ENCODE results near the gene SYNCRIP.
A peak's percentile ranks its signal among the peaks of the same experiment; 100 is the strongest.
"Not testable (repeated sequence)": the region's sequence is repeated elsewhere in the genome, so short reads cannot be mapped to it uniquely, and the experiment has no call there.

SYNCRIP gene

GRCh38 chr6:85670573-85670972 is 27.9 kb upstream of the SYNCRIP start:
- DNase-seq (ENCODE audit: low read depth in 2 of 2) = no peak

- peak in 1 of 2 donors; percentile 33 for DNase-seq (ENCODE audit: low read depth in 2 of 2)
These were observed 27.1 kb upstream of the SYNCRIP start for GRCh38 chr6:85669735-85670194.

GRCh38 chr6:85662251-85662650 is 19.6 kb upstream of the SYNCRIP start:
- DNase-seq (ENCODE audit: low read depth in 2 of 2) = no peak

GRCh38 chr6:85660181-85660611 is 17.5 kb upstream of the SYNCRIP start:
- DNase-seq (ENCODE audit: low read depth in 2 of 2) = no peak

- DNase-seq (ENCODE audit: low read depth in 2 of 2) = no peak
These were observed 7.9 kb upstream of the SYNCRIP start for GRCh38 chr6:85650606-85651005.

DNA sequence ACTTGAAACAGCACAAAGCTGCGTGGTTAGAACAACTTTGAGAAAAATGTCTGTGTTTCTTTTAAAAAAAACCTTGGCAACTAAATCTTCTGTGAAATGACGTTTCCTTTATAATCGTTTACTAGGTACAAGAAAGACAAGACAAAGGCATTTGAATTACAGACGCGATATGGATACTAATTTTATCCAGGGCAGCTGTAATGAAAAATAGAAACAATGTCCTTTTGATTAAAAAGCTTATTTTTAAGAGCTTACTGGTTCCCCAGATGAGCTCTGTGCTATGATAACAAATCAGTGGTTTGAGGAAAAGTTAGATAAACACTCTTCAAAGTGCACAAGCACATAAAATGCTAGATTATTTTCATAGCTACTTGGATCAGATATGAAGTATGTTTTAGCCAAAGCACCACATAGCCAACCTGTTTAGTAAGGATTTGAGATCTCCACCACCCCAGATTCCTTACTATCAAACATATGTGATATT is 1.6 kb upstream of the SYNCRIP start:
- DNase-seq (ENCODE audit: low read depth in 2 of 2) = no peak

DNA sequence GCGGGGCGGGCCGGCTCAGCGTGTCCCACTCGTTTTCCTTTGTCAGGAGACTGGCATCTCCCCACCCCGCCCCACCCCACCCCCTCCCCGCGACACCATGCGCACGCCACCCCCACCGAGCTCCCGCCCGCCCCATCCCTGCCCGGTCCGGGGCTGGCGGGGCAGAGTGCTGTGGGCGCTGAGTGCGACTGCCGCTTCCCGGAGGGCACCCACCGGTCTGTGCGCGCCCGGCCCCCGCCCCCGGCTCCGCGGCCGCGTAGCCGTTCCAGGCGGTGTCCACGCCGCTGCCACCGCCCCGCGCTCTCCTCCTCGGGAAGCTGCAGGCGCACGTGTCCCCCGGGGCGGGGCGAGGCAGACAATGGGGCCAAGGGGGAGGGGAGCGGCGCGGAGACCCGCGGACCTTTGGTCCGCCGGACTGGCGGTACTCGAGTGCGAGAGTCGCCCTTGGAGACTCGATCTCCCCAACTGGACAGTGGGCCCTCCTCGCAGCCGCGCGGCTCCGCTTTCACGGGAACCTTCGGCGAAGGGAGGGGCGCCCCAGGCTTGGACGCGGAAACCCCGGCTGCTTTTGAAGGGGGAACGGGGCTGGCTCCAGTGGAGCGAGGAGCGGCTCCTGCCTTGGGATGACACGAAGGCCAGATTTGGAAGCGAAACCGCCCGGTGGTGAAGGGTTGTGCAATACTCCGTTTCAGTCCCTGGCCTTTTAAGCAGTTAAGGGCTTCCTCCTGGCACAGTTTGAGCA is 1.0 kb upstream of the SYNCRIP start:
- DNase-seq (ENCODE audit: low read depth in 2 of 2) = peak; percentile 56 to 61

DNA sequence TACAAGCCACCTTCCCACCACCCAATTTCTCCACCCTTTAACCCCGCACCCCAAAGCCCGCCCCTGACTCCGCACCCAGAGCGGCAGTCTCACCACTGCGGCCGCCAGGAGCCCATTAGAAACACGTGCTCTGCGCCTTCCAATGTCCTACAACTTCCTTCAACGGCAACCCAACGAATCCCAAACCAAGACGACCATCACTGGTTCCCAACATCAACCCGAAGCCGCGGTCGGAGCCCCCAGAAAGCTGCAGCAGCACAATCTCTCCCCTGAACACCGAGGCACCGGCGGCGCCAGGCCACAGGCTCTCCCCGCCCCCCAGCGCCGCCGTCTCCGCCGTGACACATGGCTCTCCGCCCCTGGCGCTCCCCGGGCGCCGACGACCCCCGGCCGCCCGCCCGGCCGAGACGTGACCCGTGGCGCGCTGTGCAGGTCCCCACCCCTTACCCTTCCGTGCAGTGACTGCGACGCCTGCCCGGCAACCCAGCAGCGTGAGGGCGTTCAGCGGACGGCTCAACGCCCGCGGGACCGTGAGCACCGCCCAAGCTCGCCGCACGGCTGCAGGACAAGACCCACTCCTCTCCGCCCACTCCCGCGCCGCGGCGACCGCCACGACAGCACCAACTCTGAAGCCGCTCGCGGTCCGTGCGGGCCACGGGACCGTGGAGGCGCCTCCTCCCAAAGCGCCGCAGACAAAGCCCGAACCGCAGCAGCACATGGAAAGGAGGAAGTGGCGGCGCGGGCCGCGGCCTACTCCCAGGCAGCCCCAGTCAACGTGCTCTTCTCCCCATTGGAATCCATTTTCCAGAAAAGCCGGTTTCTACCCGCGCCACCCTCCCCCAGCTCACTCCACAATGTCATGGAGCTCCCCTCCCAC is 551 bp downstream of the SYNCRIP start:
- DNase-seq (ENCODE audit: low read depth in 2 of 2) = peak; percentile 25 to 28

DNA sequence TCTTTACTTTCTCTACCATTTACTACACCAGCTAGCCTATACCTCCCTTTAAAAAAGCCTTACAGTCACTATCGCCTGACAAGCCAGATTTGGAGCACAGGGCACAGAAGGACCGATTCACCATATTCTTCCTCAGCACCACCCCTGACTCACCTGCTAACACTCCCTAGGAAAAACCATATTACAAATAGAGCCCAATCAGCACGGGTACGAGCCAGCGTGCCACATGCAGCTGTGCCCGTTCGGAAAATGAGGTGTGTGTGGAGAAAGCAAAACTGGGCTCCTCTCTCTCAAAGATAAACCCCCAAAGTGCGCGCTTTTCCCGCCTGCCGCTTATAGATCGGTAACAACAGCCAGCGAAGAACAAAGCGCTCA is 1.2 kb downstream of the SYNCRIP start:
- DNase-seq (ENCODE audit: low read depth in 2 of 2) = peak in 1 of 2 donors; percentile 23

- no peak for DNase-seq (ENCODE audit: low read depth in 2 of 2)
These were observed 1.9 kb downstream of the SYNCRIP start for GRCh38 chr6:85640821-85641220.

DNA sequence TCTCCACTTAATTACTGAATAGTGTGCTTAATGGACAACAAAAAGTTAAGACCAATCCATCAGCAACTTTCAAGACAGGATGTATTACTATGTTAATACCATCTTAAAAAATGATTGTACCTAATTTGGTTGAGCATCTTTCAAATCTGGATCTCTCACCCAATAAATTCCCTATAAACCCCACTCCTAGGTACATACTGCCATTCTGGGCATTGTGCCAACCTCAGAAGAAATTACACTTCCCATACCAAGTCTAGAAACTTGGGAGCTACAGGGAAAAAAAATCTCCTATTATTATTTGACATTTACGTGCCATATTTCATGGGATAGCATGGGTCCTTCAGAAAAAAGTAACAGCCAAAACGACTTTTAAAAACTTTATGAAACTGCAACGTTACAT is 5.1 kb downstream of the SYNCRIP start:
- DNase-seq (ENCODE audit: low read depth in 2 of 2) = no peak

DNA sequence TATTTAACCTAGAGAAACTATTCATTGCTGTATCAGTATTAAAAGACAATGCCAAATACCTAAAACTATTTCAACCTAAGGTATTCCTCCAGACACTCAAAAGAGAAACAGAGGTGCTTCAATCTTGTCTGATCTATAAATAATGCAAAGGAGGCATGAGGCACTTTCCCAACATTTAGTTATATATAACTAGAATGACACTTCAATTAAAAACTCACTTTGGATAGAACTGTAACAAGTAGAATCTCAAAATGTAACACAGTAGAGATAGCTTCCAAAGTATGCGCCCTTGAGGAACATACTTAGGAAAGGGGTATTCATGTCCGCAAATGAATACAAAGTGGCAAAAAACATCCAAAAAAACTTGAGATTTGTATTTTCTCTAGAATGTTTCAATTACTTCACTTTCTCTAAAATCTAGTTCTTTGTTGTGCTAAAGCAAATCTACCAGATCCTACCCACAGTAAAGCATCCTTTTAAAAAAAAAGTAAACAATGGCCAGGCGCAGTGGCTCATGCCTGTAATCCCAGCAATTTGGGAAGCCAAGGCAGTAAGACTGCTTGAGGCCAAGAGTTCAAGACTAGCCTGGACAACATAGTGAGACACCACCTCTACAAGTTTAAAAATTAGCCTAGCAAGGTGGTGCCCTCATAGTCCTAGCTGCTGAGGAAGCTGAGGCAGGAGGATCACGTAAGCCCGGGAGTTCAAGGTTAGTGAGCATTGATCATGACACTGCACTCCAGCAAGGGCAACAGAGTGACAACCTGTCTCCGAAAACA is 10.3 kb downstream of the SYNCRIP start:
- no peak for DNase-seq (ENCODE audit: low read depth in 2 of 2)

- DNase-seq (ENCODE audit: low read depth in 2 of 2) = not testable (repeated sequence)
These were observed 11.6 kb downstream of the SYNCRIP start for GRCh38 chr6:85631117-85631516.

DNA sequence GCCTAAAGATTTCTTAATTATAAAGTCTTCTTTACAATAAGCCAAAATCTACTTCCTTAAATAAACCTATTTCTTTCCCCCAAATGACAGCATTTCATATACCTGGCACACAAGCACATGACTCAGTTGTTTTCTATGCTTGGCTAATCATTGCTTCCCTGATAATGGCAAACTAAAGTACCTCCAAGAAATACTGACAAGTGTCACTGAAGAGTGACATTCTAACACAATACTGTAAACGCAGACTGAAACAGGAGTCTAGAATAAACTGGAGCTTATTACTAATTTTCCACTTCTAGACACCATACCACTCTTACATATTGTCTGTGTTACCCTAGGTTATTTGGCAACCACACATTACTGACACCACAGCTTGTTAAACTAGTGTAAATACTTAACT is 14.3 kb downstream of the SYNCRIP start:
- DNase-seq (ENCODE audit: low read depth in 2 of 2) = no peak

DNA sequence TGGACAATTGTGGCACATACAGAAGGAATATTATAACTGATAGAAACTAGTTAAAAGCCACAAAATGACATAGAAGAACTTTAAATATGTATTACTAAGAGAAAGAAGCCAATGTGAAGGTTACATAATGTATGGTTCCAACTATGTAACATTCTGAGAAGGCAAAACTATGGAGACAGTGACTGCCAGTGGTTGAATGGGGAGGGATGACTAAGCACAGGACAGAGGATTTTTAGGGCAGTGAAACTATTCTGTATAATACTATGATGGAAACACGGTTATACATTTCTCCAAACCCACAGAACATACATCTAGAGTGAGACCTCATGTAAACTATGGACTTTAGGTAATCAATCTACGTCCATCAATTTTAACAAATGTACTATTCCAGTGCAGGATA is 22.4 kb downstream of the SYNCRIP start:
- no peak for DNase-seq (ENCODE audit: low read depth in 2 of 2)

GRCh38 chr6:85614780-85615179 is 27.9 kb downstream of the SYNCRIP start:
- DNase-seq (ENCODE audit: low read depth in 2 of 2) = no peak

GRCh38 chr6:85612690-85613474 is 29.8 kb downstream of the SYNCRIP start:
- no peak for DNase-seq (ENCODE audit: low read depth in 2 of 2)

DNA sequence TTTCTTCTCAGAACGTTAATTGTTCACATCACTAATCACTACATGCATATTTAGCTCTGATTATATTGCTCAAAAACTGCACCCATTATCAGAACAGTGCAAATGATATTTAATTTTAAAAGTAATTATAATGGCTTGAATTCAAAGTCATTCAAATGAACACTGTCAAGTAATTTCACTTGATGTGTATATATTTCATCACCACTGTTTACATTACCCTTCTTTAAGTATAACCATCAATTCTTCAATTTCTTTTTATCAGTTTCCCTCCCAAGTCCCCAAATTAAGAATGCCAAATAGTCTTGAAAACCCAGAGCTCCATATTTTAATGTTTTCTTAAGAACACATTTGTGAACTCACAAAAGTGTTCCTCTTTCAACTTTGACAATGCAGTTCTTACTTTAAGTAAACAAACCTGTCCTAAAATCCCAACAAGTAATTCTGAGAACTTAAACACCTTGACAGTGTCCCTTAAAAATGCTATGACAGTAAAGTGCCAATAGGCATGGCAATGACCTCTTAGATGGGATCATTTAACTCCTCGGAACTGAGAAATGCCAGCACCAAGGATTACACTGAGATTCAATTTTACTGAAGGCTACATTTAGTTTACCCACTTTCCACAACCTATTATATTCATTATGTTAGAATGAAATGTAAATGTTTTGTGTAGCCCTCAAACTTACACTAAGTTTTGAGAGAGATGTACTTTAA is 32.3 kb downstream of the SYNCRIP start:
- DNase-seq (ENCODE audit: low read depth in 2 of 2) = no peak

GRCh38 chr6:85602100-85602499 is 40.6 kb downstream of the SYNCRIP start:
- DNase-seq (ENCODE audit: low read depth in 2 of 2) = no peak

DNA sequence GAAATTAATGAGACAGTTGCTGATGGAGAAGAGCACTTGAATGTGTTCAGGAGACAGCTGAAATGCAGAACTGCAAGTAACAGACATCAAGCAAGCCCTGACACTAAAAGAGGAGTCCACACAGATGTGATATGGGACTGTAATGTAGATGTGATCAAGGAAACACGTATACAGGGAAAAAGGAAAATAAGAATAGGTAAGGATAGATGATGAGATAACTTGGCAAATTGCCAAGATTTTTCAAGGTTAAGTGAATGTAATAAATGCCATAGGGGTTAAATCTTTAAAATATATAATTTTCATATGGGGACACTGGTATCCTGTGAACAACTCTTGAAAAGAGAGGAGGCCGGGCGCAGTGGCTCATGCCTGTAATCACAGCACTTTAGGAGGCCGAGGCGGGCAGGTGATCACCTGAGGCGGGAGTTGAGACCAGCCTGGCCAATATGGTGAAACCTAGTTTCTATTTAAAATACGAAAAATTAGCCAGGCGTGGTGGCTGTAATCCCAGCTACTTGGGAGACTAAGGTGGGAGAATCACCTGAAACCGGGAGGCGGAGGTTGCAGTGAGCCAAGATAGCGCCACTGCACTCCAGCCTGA is 41.9 kb downstream of the SYNCRIP start:
- DNase-seq (ENCODE audit: low read depth in 2 of 2) = no peak
